ENCODE data around the gene RFK.
"Not testable (repeated sequence)": the region's sequence is repeated elsewhere in the genome, so short reads cannot be mapped to it uniquely, and the experiment has no call there.

DNA sequence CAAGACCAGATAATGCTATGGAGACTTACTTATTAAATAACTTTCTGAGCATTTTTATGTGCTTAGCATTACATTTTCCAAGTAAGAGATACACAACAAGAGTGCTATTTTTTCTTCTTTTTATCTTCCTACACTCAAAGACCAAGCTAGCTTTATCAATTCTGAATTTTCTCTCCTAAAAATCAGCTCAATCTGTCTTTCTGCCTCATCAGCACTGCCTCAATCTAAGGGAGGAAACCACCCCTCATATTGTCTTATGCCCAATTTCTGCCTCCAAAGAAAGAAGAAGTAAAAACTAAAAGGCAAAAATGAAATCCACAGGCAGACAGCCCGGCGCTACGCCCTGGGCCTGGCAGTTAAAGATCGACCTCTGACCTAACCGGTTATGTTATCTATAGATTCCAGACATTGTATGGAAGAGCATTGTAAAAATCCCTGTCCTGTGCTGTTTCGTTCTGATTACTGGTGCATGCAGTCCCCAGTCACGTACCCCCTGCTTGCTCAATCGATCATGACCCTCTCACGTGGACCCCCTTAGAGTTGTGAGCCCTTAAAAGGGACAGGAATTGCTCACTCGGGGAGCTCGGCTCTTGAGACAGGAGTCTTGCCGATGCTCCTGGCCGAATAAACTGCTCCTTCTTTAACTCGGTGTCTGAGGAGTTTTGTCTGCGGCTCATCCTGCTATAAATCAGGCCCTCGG is 31.7 kb downstream of the RFK start:
- TF ChIP-seq CTCF, POLR2AphosphoS5 (IDR thresholded peaks at IDR 0.05): not testable (repeated sequence)

All from gastroesophageal sphincter (tissue), 3 donors.